PC-3 (cell line): ENCODE results near the gene DDIAS.

Source experiments
- EZH2phosphoT487 ChIP-seq: fragments of 300-600 bp; sonication (generic); IDR thresholded peaks from 2 replicates; pipeline ENCODE4 v1.6.1; 2018; ENCODE audit warnings: mild to moderate bottlenecking, antibody characterized with exemption, low read length, borderline replicate concordance
- TF ChIP-seq, protein P1 (sequence below): fragments of 300-600 bp; sonication (generic); conservative IDR thresholded peaks from 2 replicates; pipeline ENCODE4 v1.5.1; 2017; ENCODE audit warnings: antibody characterized with exemption, low read depth, mild to moderate bottlenecking, low read length

DNA sequence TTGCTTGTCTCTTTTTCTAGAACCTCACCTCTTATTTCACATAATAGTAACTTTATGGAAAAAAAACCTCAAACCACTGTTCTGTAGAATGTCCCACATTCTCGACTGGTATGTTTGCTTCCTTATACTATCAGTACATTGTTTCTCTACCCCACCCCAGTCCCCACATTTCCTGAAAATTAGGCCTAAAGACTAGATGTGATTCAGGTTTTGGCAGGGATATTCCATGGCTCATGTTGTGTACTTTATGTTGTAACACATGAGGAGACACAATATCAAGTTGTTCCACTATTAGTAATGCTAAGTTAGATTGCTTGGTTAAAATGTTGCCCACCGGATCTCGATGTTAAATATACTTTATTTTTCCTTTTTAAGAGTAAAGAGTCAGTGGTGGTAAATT is 34.7 kb downstream of the DDIAS start:
- no peak for TF ChIP-seq EZH2phosphoT487
- TF ChIP-seq, protein P1, sequence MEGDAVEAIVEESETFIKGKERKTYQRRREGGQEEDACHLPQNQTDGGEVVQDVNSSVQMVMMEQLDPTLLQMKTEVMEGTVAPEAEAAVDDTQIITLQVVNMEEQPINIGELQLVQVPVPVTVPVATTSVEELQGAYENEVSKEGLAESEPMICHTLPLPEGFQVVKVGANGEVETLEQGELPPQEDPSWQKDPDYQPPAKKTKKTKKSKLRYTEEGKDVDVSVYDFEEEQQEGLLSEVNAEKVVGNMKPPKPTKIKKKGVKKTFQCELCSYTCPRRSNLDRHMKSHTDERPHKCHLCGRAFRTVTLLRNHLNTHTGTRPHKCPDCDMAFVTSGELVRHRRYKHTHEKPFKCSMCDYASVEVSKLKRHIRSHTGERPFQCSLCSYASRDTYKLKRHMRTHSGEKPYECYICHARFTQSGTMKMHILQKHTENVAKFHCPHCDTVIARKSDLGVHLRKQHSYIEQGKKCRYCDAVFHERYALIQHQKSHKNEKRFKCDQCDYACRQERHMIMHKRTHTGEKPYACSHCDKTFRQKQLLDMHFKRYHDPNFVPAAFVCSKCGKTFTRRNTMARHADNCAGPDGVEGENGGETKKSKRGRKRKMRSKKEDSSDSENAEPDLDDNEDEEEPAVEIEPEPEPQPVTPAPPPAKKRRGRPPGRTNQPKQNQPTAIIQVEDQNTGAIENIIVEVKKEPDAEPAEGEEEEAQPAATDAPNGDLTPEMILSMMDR, result no peak
